ENCODE measurements around the gene SEC14L3.

DNA sequence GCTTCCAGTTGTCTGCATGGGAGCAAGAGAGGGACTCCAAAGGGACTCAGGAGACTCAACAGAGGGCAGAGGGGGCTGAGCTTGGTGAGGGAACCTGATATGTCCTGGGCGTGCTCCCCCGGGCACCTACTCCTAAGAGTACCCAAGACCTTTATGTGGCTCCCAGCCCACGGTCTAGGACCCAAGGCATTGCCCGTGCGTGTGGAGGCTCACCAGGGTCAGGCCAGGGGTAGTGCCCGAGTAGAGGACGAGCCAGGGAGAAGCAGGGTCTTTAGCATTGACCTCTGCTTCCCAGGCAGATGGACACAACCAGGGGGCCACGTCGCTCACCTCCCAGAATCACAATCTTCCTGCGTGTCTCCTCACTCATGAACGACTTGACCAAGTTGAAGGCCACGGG lies 20.3 kb upstream of the SEC14L3 start:
- TF ChIP-seq, protein P1, sequence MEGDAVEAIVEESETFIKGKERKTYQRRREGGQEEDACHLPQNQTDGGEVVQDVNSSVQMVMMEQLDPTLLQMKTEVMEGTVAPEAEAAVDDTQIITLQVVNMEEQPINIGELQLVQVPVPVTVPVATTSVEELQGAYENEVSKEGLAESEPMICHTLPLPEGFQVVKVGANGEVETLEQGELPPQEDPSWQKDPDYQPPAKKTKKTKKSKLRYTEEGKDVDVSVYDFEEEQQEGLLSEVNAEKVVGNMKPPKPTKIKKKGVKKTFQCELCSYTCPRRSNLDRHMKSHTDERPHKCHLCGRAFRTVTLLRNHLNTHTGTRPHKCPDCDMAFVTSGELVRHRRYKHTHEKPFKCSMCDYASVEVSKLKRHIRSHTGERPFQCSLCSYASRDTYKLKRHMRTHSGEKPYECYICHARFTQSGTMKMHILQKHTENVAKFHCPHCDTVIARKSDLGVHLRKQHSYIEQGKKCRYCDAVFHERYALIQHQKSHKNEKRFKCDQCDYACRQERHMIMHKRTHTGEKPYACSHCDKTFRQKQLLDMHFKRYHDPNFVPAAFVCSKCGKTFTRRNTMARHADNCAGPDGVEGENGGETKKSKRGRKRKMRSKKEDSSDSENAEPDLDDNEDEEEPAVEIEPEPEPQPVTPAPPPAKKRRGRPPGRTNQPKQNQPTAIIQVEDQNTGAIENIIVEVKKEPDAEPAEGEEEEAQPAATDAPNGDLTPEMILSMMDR (IDR thresholded peaks at IDR 0.05): no peak
- TF ChIP-seq POLR2A (IDR thresholded peaks at IDR 0.05): no peak

All from right lobe of liver (tissue), 4 donors.